ENCODE data around the gene EMC7.

- no peak for TF ChIP-seq POLR2AphosphoS5 (IDR thresholded peaks at IDR 0.05; ENCODE audit: low read depth)
- TF ChIP-seq, protein P1, sequence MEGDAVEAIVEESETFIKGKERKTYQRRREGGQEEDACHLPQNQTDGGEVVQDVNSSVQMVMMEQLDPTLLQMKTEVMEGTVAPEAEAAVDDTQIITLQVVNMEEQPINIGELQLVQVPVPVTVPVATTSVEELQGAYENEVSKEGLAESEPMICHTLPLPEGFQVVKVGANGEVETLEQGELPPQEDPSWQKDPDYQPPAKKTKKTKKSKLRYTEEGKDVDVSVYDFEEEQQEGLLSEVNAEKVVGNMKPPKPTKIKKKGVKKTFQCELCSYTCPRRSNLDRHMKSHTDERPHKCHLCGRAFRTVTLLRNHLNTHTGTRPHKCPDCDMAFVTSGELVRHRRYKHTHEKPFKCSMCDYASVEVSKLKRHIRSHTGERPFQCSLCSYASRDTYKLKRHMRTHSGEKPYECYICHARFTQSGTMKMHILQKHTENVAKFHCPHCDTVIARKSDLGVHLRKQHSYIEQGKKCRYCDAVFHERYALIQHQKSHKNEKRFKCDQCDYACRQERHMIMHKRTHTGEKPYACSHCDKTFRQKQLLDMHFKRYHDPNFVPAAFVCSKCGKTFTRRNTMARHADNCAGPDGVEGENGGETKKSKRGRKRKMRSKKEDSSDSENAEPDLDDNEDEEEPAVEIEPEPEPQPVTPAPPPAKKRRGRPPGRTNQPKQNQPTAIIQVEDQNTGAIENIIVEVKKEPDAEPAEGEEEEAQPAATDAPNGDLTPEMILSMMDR (conservative IDR thresholded peaks at IDR 0.05; ENCODE audit: low read depth in 2 of 2) = no peak
- no peak for TF ChIP-seq EZH2 (IDR thresholded peaks at IDR 0.05; ENCODE audit: low read depth, unreplicated experiment)
- no peak for TF ChIP-seq EZH2phosphoT487 (IDR thresholded peaks at IDR 0.05; ENCODE audit: unreplicated experiment)
These were observed 55.1 kb downstream of the EMC7 start for GRCh38 chr15:34046471-34047145.
